WI38 (cell line): Measurements from ENCODE around the gene FBXO34.

ENCODE experiments used
- H3K4me3 ChIP-seq: 2 replicates; pipeline ENCODE4 v1.5.1; 2011; ENCODE audit warnings: low read depth, mild to moderate bottlenecking, control low read depth, low read length
- CTCF ChIP-seq: IDR thresholded peaks from 2 replicates; pipeline ENCODE4 v1.5.1; 2012; ENCODE audit warnings: low read depth, mild to moderate bottlenecking, control low read depth, low read length

The FBXO34 gene

GRCh38 chr14:55281316-55281839 lies 10.2 kb downstream of the FBXO34 start:
- no peak overlapping the region for H3K4me3 ChIP-seq
- no peak for TF ChIP-seq CTCF

GRCh38 chr14:55285048-55285652 lies 13.9 kb downstream of the FBXO34 start:
- no peak overlapping the region for H3K4me3 ChIP-seq
- no peak for TF ChIP-seq CTCF

- H3K4me3 ChIP-seq, result no peak overlapping the region
- no peak for TF ChIP-seq CTCF
These were observed 17.2 kb downstream of the FBXO34 start for GRCh38 chr14:55288439-55288838.

GRCh38 chr14:55291480-55292081 lies 20.4 kb downstream of the FBXO34 start:
- H3K4me3 ChIP-seq, result no peak overlapping the region
- TF ChIP-seq CTCF, result no peak

- TF ChIP-seq CTCF, result no peak
These were observed 23.4 kb downstream of the FBXO34 start for GRCh38 chr14:55294603-55295002.

GRCh38 chr14:55297611-55298499 lies 26.6 kb downstream of the FBXO34 start:
- TF ChIP-seq CTCF, result no peak
- H3K4me3 ChIP-seq, result no peak overlapping the region

More at GRCh38 chr14:55294603-55295002, 23.4 kb downstream of the FBXO34 start:
- H3K4me3 ChIP-seq, result no peak overlapping the region

GRCh38 chr14:55298500-55298822 lies 27.2 kb downstream of the FBXO34 start:
- TF ChIP-seq CTCF, result no peak
- no peak overlapping the region for H3K4me3 ChIP-seq
